GM21619 (cell line): ENCODE data around the gene RS1.

Experiments
- ATAC-seq: cut with Tn5 transposase; IDR thresholded peaks from one replicate; pipeline ENCODE4 v1.9.1; 2021; ENCODE audit not compliant: unreplicated experiment

Gene RS1

GRCh38 chrX:18668071-18668835 lies 3.7 kb downstream of the RS1 start:
- no peak for ATAC-seq

- ATAC-seq, result no peak
These were observed 5.3 kb downstream of the RS1 start for GRCh38 chrX:18666614-18667013.

DNA sequence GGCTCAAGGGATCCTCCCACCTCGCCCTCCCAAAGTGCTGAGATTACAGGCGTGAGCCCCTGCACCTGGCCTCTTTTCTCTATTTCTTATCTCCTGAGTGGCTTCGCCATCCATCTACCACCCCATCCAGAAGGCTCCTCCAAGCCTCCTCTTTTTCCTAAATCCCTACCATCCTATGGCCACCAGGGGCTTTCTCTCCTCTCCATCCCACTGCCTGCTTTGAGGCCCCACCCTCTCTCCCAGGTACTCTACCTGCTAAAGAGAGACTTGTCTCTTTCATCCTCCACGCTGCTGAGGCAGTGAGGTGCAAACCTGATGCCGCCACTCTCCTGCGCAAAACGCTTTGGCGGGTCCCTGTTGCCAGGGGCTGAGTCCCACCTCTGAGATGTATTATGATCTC lies 7.0 kb downstream of the RS1 start:
- no peak for ATAC-seq

DNA sequence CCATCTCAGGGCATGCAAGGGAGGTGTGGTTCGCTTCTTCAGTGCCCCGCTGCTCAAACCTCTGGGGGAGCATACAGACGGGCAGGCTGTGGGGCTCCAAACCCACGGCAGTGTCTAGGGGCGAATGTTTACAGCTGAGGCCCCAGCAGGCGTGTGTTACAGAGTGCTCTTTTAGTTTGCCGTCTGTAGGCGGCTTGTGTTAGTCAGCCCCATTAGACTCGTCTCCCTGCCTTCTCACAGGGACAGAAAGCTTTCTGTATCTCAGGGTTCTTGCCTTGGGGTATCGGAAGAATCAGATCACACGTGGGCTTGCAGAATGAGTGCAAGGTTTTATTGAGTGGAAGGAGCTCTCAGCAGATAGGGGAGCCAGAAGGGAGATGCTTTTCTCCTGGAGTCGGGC lies 10.6 kb downstream of the RS1 start:
- ATAC-seq, result no peak

- no peak for ATAC-seq
These were observed 16.8 kb downstream of the RS1 start for GRCh38 chrX:18654875-18655836.

DNA sequence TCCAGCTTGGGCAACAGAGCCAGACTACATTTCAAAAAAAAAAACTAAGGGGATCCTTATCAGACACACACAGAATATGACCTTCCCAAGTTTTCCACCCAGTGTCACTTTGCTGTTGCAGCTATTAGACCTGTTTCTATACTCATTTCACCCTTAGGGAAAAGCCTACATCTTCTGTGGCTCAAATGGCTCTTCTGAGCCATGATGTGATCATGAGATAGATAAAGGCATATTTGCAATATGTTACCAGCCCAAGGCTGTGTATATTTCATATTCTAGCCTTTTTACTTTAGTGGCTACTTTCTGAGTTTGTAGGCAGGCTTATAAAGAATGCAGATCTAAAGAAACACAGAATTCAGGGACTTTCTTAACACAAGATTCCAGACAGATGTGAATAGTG lies 19.3 kb downstream of the RS1 start:
- no peak for ATAC-seq

GRCh38 chrX:18650662-18651061 lies 21.2 kb downstream of the RS1 start:
- ATAC-seq, result no peak

DNA sequence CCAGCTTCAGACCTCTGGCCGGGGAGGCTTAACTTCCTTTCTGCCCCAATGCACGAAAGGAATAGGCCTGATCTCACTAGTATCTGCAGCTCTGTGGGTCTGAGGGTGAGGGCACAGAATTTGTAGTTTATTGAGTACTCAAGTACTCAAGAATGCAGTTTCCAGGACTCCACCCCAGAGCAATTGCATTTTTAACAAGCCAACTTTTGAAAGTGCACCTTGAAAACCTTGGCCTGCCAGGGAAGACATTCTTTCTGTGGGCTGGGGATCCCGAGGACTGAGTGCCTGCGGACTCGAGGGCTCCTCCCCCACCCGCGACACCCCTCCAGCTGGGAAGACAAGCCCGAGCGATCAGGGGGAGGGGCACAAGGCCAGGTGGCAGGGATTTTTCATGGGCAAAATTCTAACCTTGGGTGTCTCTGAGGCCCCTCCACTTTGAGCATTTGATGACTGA lies 22.4 kb downstream of the RS1 start:
- ATAC-seq, result no peak

GRCh38 chrX:18647621-18648020 lies 24.3 kb downstream of the RS1 start:
- no peak for ATAC-seq

DNA sequence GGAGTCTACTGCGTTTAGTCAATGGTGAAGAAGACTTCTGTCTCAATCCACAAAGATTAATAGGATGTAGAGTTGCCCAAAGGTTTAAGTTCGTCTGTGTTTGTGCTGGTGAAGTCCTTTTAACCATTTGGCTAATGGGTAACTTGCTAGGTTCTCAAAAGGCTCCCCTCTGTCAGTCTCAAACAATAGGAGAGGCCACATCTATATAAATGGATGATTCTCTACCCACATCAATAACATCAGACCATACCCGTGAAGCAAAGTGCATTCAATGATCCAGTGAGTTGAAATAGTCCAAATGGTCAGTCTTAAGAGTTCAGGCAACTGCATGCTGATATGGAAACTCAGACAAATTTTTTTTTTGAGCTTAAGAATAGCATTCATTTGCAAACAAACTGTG lies 28.1 kb downstream of the RS1 start:
- ATAC-seq, result no peak

GRCh38 chrX:18643243-18643642 lies 28.7 kb downstream of the RS1 start:
- ATAC-seq, result no peak

- no peak for ATAC-seq
These were observed 31.2 kb downstream of the RS1 start for GRCh38 chrX:18640686-18641085.

GRCh38 chrX:18639280-18639679 lies 32.6 kb downstream of the RS1 start:
- no peak for ATAC-seq

- no peak for ATAC-seq
These were observed 33.5 kb downstream of the RS1 start for GRCh38 chrX:18638398-18638797.

DNA sequence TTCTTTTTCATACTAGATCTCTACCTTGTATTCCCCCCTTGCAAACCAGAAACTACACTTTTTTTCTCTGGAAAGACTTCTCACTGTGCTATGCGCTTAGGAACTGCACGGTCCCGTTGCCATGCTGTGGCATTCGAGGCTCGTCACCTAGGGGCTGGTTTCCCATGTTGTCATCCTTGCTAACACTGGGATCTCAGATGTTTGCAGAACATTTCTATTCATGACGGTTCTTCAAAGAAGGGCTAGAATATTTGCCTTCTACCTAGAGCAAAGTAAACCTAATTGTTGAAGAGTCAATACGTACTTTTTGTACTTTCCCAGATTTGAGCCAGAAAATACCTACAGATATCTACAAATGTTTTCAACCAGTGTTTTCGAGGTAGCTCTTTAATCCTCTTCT lies 41.0 kb downstream of the RS1 start:
- ATAC-seq, result no peak

- no peak for ATAC-seq
These were observed 47.3 kb downstream of the RS1 start for GRCh38 chrX:18624599-18624998.

DNA sequence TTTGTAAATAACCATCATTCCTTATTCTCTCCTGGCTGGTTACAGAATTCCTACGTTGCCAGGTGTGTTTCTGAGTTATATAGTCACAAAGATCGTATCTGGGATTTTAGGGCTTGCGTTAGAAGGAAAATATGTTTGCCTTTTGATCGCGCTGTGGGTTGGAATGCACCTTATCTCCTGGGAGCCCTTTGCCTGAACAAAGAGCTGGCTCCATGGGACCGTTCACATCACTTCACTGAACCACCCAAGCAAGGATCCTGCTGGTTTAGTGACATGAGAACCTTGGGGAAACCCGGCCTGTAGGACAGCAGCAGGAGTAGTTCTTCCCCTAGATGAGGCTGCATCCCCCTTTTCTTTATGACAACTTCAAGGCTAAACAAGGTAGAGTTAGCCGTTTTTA lies 51.6 kb downstream of the RS1 start:
- no peak for ATAC-seq

- no peak for ATAC-seq
These were observed 52.6 kb downstream of the RS1 start for GRCh38 chrX:18619288-18619687.

- ATAC-seq, result no peak
These were observed 54.5 kb downstream of the RS1 start for GRCh38 chrX:18617407-18617750.

GRCh38 chrX:18616688-18617406 lies 55.1 kb downstream of the RS1 start:
- ATAC-seq, result no peak

- ATAC-seq, result no peak
These were observed 57.8 kb downstream of the RS1 start for GRCh38 chrX:18613930-18614639.
